DOHH2 (cell line): ENCODE results near the gene C2CD3.
A peak's percentile ranks its signal among the peaks of the same experiment; 100 is the strongest.
"Not testable (repeated sequence)": the region's sequence is repeated elsewhere in the genome, so short reads cannot be mapped to it uniquely, and the experiment has no call there.

Experiments
- H3F3A ChIP-seq: fragments of 200-600 bp; sonication (generic), shearing (Covaris generic); 2 replicates; pipeline ENCODE4 v1.6.0; 2016; ENCODE audit warnings: antibody characterized with exemption, mild to moderate bottlenecking; ENCODE audit not compliant: control insufficient read depth, insufficient read depth
- H3K27ac ChIP-seq: fragments of 200-600 bp; sonication (generic); 2 replicates; pipeline ENCODE4 v1.5.1; 2014; ENCODE audit warnings: low read depth, mild to moderate bottlenecking, low read length, moderate library complexity
- H3K27me3 ChIP-seq: fragments of 200-600 bp; sonication (generic); 2 replicates; pipeline ENCODE4 v1.6.1; 2014; ENCODE audit warnings: mild to moderate bottlenecking, low read length, mixed read lengths; ENCODE audit not compliant: control insufficient read depth
- H3K36me3 ChIP-seq: fragments of 200-600 bp; sonication (generic); 2 replicates; pipeline ENCODE4 v1.6.1; 2014; ENCODE audit warnings: mild to moderate bottlenecking, low read length, moderate library complexity, mixed read lengths; ENCODE audit not compliant: control insufficient read depth
- H3K4me1 ChIP-seq: fragments of 200-600 bp; sonication (generic); 2 replicates; pipeline ENCODE4 v1.6.1; 2014; ENCODE audit warnings: mild to moderate bottlenecking, low read length, mixed read lengths; ENCODE audit not compliant: control insufficient read depth
- H3K4me2 ChIP-seq: fragments of 200-600 bp; sonication (generic); 2 replicates; pipeline ENCODE4 v1.6.0; 2014; ENCODE audit warnings: mild to moderate bottlenecking, low read length, moderate library complexity
- H3K4me3 ChIP-seq: fragments of 200-600 bp; sonication (generic); 2 replicates; pipeline ENCODE4 v1.5.1; 2014; ENCODE audit warnings: mild to moderate bottlenecking, low read length, mixed read lengths
- H3K79me2 ChIP-seq: fragments of 200-600 bp; sonication (generic); 2 replicates; pipeline ENCODE4 v1.6.1; 2014; ENCODE audit warnings: mild to moderate bottlenecking, low read length, mixed read lengths; ENCODE audit not compliant: control insufficient read depth
- H3K9me2 ChIP-seq: fragments of 200-600 bp; sonication (generic); replicated peaks from 2 replicates; pipeline ENCODE4 v1.6.1; 2014; ENCODE audit warnings: mild to moderate bottlenecking, low read length, mixed read lengths; ENCODE audit not compliant: control insufficient read depth
- H3K9me3 ChIP-seq: fragments of 200-600 bp; sonication (generic); 2 replicates; pipeline ENCODE4 v1.6.1; 2014; ENCODE audit warnings: antibody characterized with exemption, low read length, mixed read lengths; ENCODE audit not compliant: control insufficient read depth, insufficient read depth
- H4K20me1 ChIP-seq: fragments of 200-600 bp; sonication (generic); 2 replicates; pipeline ENCODE4 v1.6.0; 2014; ENCODE audit warnings: low read depth, mild to moderate bottlenecking, antibody characterized with exemption, low read length, moderate library complexity; ENCODE audit not compliant: control insufficient read depth, insufficient read depth
- CTCF ChIP-seq: fragments of 200-600 bp; sonication (generic); IDR thresholded peaks from one replicate; pipeline ENCODE4 v1.5.1; 2014; ENCODE audit warnings: antibody characterized with exemption, mild to moderate bottlenecking, low read depth, low read length; ENCODE audit not compliant: poor library complexity, severe bottlenecking
- EZH2phosphoT487 ChIP-seq: fragments of 200-600 bp; sonication (generic); IDR thresholded peaks from 2 replicates; pipeline ENCODE4 v1.6.1; 2017; ENCODE audit warnings: borderline replicate concordance, mild to moderate bottlenecking, antibody characterized with exemption, low read length, moderate library complexity, mixed read lengths

The C2CD3 gene

DNA sequence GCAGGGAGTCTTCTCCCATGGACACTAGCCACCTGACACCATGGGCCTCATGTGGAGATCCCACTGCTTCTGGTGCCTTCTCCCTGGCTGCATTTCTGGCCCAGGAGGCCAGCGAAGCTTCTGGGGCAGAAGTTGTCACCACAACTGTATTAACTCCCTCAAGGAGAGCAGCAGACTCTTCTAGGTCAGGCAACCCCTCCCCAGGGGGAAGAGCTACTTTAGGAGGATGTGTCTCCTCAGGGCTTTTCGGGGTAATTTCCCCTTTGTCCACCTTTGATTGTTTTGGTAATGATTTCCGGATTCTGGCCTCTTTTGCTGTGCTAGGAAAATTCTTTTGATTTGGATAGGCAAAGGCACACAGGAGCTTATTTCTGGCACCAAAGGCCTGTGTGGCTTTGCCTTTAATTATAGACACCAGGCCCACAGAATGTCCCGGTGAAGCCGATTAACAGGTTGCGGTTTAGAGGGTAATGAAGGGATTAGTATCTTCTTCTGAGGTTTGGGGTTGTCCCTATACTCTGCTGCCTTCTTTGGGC, 179.3 kb downstream of the C2CD3 start:
- Histone ChIP-seq H3K4me3 (peak overlapping the region; percentile 50), H3K4me1 (peaks cover 92% of the 10 kb centered on the region), H3K36me3 (no peaks in the 10 kb centered on the region), H4K20me1 (no peaks in the 10 kb centered on the region), H3K27me3 (no peaks in the 10 kb centered on the region), H3K79me2 (no peaks in the 10 kb centered on the region), H3K27ac (peak overlapping the region; percentile 97), H3K9me3 (no peaks in the 10 kb centered on the region), H3F3A (peaks cover 72% of the 10 kb centered on the region), H3K4me2 (peak overlapping the region; percentile 86), H3K9me2 (no peaks in the 10 kb centered on the region)
- TF ChIP-seq CTCF (no peak), EZH2phosphoT487 (no peak)

DNA sequence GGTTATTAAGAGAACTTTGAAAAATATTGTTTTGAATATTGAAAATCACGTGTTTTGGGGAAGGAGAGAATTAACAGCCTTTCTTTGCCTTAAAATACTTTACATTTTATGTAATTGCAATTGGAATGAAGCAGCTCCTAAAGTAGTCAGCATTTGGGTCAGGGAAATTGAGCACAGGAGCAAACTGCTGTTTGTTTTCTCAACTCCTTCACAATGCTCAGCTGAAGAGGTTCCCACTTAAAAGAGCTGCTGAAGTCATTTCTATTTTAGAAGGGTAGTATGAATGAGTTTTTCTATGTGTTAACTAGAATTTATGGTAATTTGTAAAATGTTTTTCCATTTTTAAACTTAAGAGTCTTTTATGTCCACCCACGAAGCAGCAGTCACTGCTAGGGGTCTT, 180.1 kb downstream of the C2CD3 start:
- Histone ChIP-seq H3F3A (peaks cover 64% of the 10 kb centered on the region), H3K4me1 (peaks cover 92% of the 10 kb centered on the region), H3K9me2 (no peaks in the 10 kb centered on the region), H3K27ac (peak overlapping the region; percentile 97), H3K79me2 (no peaks in the 10 kb centered on the region), H3K36me3 (no peaks in the 10 kb centered on the region), H3K4me3 (peak overlapping the region; percentile 50), H4K20me1 (no peaks in the 10 kb centered on the region), H3K4me2 (peak overlapping the region; percentile 86), H3K27me3 (no peaks in the 10 kb centered on the region), H3K9me3 (no peaks in the 10 kb centered on the region)
- TF ChIP-seq EZH2phosphoT487 (no peak), CTCF (no peak)

GRCh38 chr11:73989156-73989555, 181.6 kb downstream of the C2CD3 start:
- Histone ChIP-seq H3K4me2 (no peak overlapping the region), H3F3A (peaks cover 57% of the 10 kb centered on the region), H3K36me3 (no peaks in the 10 kb centered on the region), H3K9me2 (no peaks in the 10 kb centered on the region), H3K27ac (0 out of 2 replicates have a peak overlapping the region, but pooled peaks have one; percentile 20), H3K4me1 (peaks cover 92% of the 10 kb centered on the region), H4K20me1 (no peaks in the 10 kb centered on the region), H3K27me3 (no peaks in the 10 kb centered on the region), H3K4me3 (no peak overlapping the region), H3K79me2 (peaks cover 2% of the 10 kb centered on the region), H3K9me3 (no peaks in the 10 kb centered on the region)
- no peak for TF ChIP-seq EZH2phosphoT487
- peak; percentile 29 for TF ChIP-seq CTCF

GRCh38 chr11:73988227-73988626, 182.6 kb downstream of the C2CD3 start:
- Histone ChIP-seq H3K4me3 (no peak overlapping the region), H3K27ac (no peak overlapping the region), H3K9me2 (no peaks in the 10 kb centered on the region), H3F3A (peaks cover 56% of the 10 kb centered on the region), H3K4me1 (peaks cover 92% of the 10 kb centered on the region), H3K4me2 (no peak overlapping the region), H3K9me3 (no peaks in the 10 kb centered on the region), H4K20me1 (no peaks in the 10 kb centered on the region), H3K27me3 (no peaks in the 10 kb centered on the region), H3K79me2 (peaks cover 7% of the 10 kb centered on the region), H3K36me3 (no peaks in the 10 kb centered on the region)
- TF ChIP-seq CTCF, result no peak
- TF ChIP-seq EZH2phosphoT487, result no peak

- Histone ChIP-seq H3F3A (peaks cover 51% of the 10 kb centered on the region), H3K36me3 (peaks cover 20% of the 10 kb centered on the region), H3K27ac (peak overlapping the region; percentile 95), H3K79me2 (peaks cover 30% of the 10 kb centered on the region), H3K4me1 (peaks cover 71% of the 10 kb centered on the region), H3K4me2 (peak overlapping the region; percentile 94), H4K20me1 (peaks cover 14% of the 10 kb centered on the region)
- not testable (repeated sequence) for H3K9me2 ChIP-seq, H3K27me3 ChIP-seq, H3K9me3 ChIP-seq, H3K4me3 ChIP-seq
Observed at GRCh38 chr11:73985661-73986060, 185.1 kb downstream of the C2CD3 start.
